GM12878 (cell line): ENCODE data around the gene TEFM. TPM values are rescaled to one million over a fixed set of nuclear protein-coding genes. Genes with fewer than 3 reads are reported as not detected.

Experiments
- ATAC-seq: fragments of 200-7000 bp; cut with Tn5 transposase; 3 replicates; pipeline ENCODE4 v1.9.1; 2020; ENCODE audit warnings: mild to moderate bottlenecking, moderate library complexity
- BruUV-seq: library from RNA; stranded (reverse); fragments of 400-500 nt; replicated peaks from 2 replicates; lab custom pipeline; 2021; lab: Mats Ljungman, UMichigan
- CTCF ChIA-PET: fragments of 300-600 bp; sonication (Branson Sonifier 250); formaldehyde crosslinking; extraction: SDS; loops from one replicate; lab custom pipeline; 2021; ENCODE audit warnings: inconsistent platforms; lab: Yijun Ruan, JAX
- POLR2A ChIA-PET: fragments of 350-600 bp; formaldehyde crosslinking; extraction: SDS; loops from one replicate; lab custom pipeline; 2021; ENCODE audit warnings: inconsistent platforms; lab: Charles Lee
- RAD21 ChIA-PET: fragments of 300-600 bp; sonication (Branson Sonifier 250); formaldehyde crosslinking; loops from one replicate; lab custom pipeline; 2023; ENCODE audit warnings: antibody characterized with exemption; ENCODE audit not compliant: unreplicated experiment; lab: Charles Lee
- SMC1A ChIA-PET: fragments of 300-600 bp; sonication (Branson Sonifier 250); formaldehyde crosslinking; loops from one replicate; lab custom pipeline; 2023; ENCODE audit not compliant: unreplicated experiment, uncharacterized antibody; lab: Charles Lee
- DNase-seq: peaks from one replicate; pipeline ENCODE4 v3.0.0-alpha.2; 2011; ENCODE audit warnings: low read depth, low spot score
- FAIRE-seq: peaks from 3 replicates; lab custom pipeline; 2011; peaks lifted over from hg19 to GRCh38; lab: Jason Lieb, UNC
- H2AFZ ChIP-seq: 2 replicates; pipeline ENCODE4 v1.6.0; 2011; ENCODE audit warnings: low read depth, low read length, control low read depth; ENCODE audit not compliant: control insufficient read depth
- H3K27ac ChIP-seq: 2 replicates; pipeline ENCODE4 v1.5.1; 2011; ENCODE audit warnings: control low read depth; ENCODE audit not compliant: control insufficient read depth, insufficient read depth
- H3K27me3 ChIP-seq, 2 experiments: replicated peaks in 1 of 2; 2 replicates each; pipeline versions ENCODE4 v1.6.0 to v1.6.1; 2011; ENCODE audit warnings: low read length in 1 of 2; ENCODE audit not compliant: control insufficient read depth in 2 of 2, insufficient read depth in 2 of 2
- H3K36me3 ChIP-seq, 2 experiments: 2 replicates each; pipeline ENCODE4 v1.5.1; 2011; ENCODE audit warnings: low read length in 1 of 2; ENCODE audit not compliant: control insufficient read depth in 2 of 2, insufficient read depth in 2 of 2
- H3K4me1 ChIP-seq: 2 replicates; pipeline ENCODE4 v1.6.1; 2011; ENCODE audit warnings: mild to moderate bottlenecking, low read length, moderate library complexity, mixed read lengths; ENCODE audit not compliant: control insufficient read depth, insufficient read depth
- H3K4me2 ChIP-seq: 2 replicates; pipeline ENCODE4 v1.6.0; 2011; ENCODE audit warnings: control low read depth; ENCODE audit not compliant: control insufficient read depth, insufficient read depth
- H3K4me3 ChIP-seq: fragments of 200-600 bp; sonication (generic); 2 replicates; pipeline ENCODE4 v1.5.1; 2016
- H3K79me2 ChIP-seq: 2 replicates; pipeline ENCODE4 v1.6.0; 2011; ENCODE audit warnings: low read length; ENCODE audit not compliant: control insufficient read depth, insufficient read depth
- H3K9ac ChIP-seq: 2 replicates; pipeline ENCODE4 v1.8.0; 2011; ENCODE audit warnings: low read length, control low read depth, mixed read lengths; ENCODE audit not compliant: control insufficient read depth, insufficient read depth
- H3K9me3 ChIP-seq: replicated peaks from 3 replicates; pipeline ENCODE4 v1.5.1; 2011; ENCODE audit warnings: mild to moderate bottlenecking, low read length; ENCODE audit not compliant: control insufficient read depth, insufficient read depth
- H4K20me1 ChIP-seq: 2 replicates; pipeline ENCODE4 v1.6.0; 2011; ENCODE audit not compliant: control insufficient read depth, insufficient read depth
- CBFB ChIP-seq: IDR thresholded peaks from 2 replicates; pipeline ENCODE4 v1.6.1; 2016; ENCODE audit warnings: antibody characterized with exemption, low read depth
- CBX5 ChIP-seq: sonication (generic); IDR thresholded peaks from 2 replicates; pipeline ENCODE4 v1.6.1; 2016; ENCODE audit warnings: low read depth, moderate library complexity, mild to moderate bottlenecking, inconsistent platforms
- CREB1 ChIP-seq: IDR thresholded peaks from 2 replicates; pipeline ENCODE4 v1.6.1; 2012; ENCODE audit warnings: low read depth, mild to moderate bottlenecking, inconsistent platforms
- EZH2 ChIP-seq: IDR thresholded peaks from 2 replicates; pipeline ENCODE4 v1.6.1; 2012; ENCODE audit warnings: low read depth, mild to moderate bottlenecking, control low read depth, inconsistent platforms, low read length, borderline replicate concordance; ENCODE audit not compliant: control insufficient read depth
- FOXK2 ChIP-seq: fragments of 450-650 bp; IDR thresholded peaks from 2 replicates; pipeline ENCODE4 v1.6.1; 2017; ENCODE audit warnings: mild to moderate bottlenecking, moderate library complexity
- HCFC1 ChIP-seq: fragments of 150-350 bp; IDR thresholded peaks from 2 replicates; pipeline ENCODE4 v1.6.1; 2014; ENCODE audit warnings: low read length
- IRF4 ChIP-seq: IDR thresholded peaks from 2 replicates; pipeline ENCODE4 v1.6.1; 2011; ENCODE audit warnings: low read depth, low read length
- NR2F1 ChIP-seq: fragments of 450-650 bp; conservative IDR thresholded peaks from 2 replicates; pipeline ENCODE4 v1.6.1; 2017; ENCODE audit warnings: mild to moderate bottlenecking
- RAD51 ChIP-seq: fragments of 450-650 bp; IDR thresholded peaks from 2 replicates; pipeline ENCODE4 v1.6.1; 2016; ENCODE audit warnings: moderate library complexity, mild to moderate bottlenecking, inconsistent platforms
- SMARCA5 ChIP-seq: fragments of 450-650 bp; IDR thresholded peaks from 2 replicates; pipeline ENCODE4 v1.6.1; 2017; ENCODE audit warnings: mild to moderate bottlenecking
- YY1 ChIP-seq: IDR thresholded peaks from 2 replicates; pipeline ENCODE4 v1.6.1; 2011; ENCODE audit warnings: low read depth, mild to moderate bottlenecking, low read length
- ZNF207 ChIP-seq: fragments of 450-650 bp; IDR thresholded peaks from 2 replicates; pipeline ENCODE4 v1.6.1; 2014; ENCODE audit warnings: antibody characterized with exemption, mild to moderate bottlenecking, borderline replicate concordance
- ZNF384 ChIP-seq: IDR thresholded peaks from 2 replicates; pipeline ENCODE4 v1.6.1; 2012; ENCODE audit warnings: low read depth, mild to moderate bottlenecking, low read length, improper control_type of control experiment, borderline replicate concordance
- WGBS: methylation state at CpG from one replicate; pipeline ENCODE4 v1.1.6; 2016; ENCODE audit warnings: low lambda C conversion rate; ENCODE audit not compliant: insufficient replicate concordance, insufficient coverage; ENCODE audit errors: missing lambda C conversion rate; 5-methylcytosine and 5-hydroxymethylcytosine counted together
- in situ Hi-C: fragments of 300-500 bp; cut with MboI; formaldehyde crosslinking; loops from 9 replicates; pipeline ENCODE4 v1.14.3; 2018; ENCODE audit warnings: mixed read lengths
- intact Hi-C: fragments of 100-400 bp; cut with micrococcal nuclease; formaldehyde crosslinking; loops from one replicate; pipeline ENCODE4 v1.14.2; 2022; ENCODE audit not compliant: unreplicated experiment
- polyA plus RNA-seq, 11 experiments: library from polyadenylated mRNA; depleted of rRNA in 4 of 11; unstranded in 6 of 11; stranded (reverse) in 5 of 11; fragments of >200 nt; fragmentation: Nextera tagmentation in 4 of 11; fragmentation: Illumina TruSeq in 1 of 11; extraction: Ambion mirVana in 4 of 11; extraction: Trizol in 1 of 11; gene quantifications; 1 replicate in 1 of 11; 2 replicates in 10 of 11; pipeline versions ENCODE4 v1.2.1 to v1.2.3, GENCODE V29; 2011 to 2016; ENCODE audit warnings: inconsistent platforms in 2 of 11, missing spikeins in 2 of 11, low read depth in 1 of 11
- total RNA-seq, 4 experiments: library from RNA; depleted of rRNA in 3 of 4; stranded (reverse); fragments of >200 nt in 3 of 4; fragmentation: Illumina TruSeq in 1 of 4; extraction: Trizol in 1 of 4; gene quantifications; 2 replicates each; pipeline versions ENCODE4 v1.2.1 to v1.2.3, GENCODE V29; 2013 to 2021
- TF ChIP-seq, protein P1 (sequence below): fragments of 450-650 bp; IDR thresholded peaks from 2 replicates; pipeline ENCODE4 v1.6.1; 2017; ENCODE audit warnings: low read depth, mild to moderate bottlenecking, moderate library complexity
- TF ChIP-seq, protein P2 (sequence below): IDR thresholded peaks from 2 replicates; pipeline ENCODE4 v1.6.1; 2012; ENCODE audit warnings: improper control_type of control experiment, low read depth, low read length; ENCODE audit not compliant: insufficient replicate concordance
- TF ChIP-seq, protein P3 (sequence below): IDR thresholded peaks from 2 replicates; pipeline ENCODE4 v1.6.1; 2011; ENCODE audit warnings: low read depth, mild to moderate bottlenecking, low read length, moderate library complexity, borderline replicate concordance; ENCODE audit errors: extremely low read depth
- TF ChIP-seq, protein P4 (sequence below): IDR thresholded peaks from 2 replicates; pipeline ENCODE4 v1.6.1; 2012; ENCODE audit warnings: low read depth, low read length, improper control_type of control experiment

Gene TEFM
- total and polyA plus RNA-seq, 10 of the 15 experiments (the other 5 are each of a cell fraction or from before 2014, with no cell fraction given) = 11.5 to 57.1 (median 28.6) TPM

DNA sequence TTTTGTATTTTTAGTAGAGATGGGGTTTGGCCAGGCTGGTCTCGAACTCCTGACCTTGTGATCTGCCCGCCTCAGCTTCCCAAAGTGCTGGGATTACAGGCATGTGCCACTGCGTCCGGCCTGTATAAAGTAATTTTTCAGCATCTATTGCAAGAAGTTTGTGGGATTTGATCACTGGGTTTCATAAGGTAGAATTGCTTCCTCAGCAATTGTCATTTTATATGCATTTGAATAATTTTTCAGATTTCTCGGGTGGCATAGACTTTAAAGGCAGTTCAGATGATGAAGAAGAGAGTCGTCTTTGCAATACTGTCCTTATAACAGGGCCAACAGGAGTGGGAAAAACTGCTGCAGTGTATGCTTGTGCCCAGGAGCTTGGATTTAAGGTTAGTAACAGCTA, 37.0 kb downstream of the TEFM start (continued):
- TF ChIP-seq ZNF384 (no peak), CBX5 (no peak), CBFB (no peak), EZH2 (no peak), ZNF207 (no peak), YY1 (no peak)
- TF ChIP-seq, protein P1, sequence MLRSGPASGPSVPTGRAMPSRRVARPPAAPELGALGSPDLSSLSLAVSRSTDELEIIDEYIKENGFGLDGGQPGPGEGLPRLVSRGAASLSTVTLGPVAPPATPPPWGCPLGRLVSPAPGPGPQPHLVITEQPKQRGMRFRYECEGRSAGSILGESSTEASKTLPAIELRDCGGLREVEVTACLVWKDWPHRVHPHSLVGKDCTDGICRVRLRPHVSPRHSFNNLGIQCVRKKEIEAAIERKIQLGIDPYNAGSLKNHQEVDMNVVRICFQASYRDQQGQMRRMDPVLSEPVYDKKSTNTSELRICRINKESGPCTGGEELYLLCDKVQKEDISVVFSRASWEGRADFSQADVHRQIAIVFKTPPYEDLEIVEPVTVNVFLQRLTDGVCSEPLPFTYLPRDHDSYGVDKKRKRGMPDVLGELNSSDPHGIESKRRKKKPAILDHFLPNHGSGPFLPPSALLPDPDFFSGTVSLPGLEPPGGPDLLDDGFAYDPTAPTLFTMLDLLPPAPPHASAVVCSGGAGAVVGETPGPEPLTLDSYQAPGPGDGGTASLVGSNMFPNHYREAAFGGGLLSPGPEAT = no peak

DNA sequence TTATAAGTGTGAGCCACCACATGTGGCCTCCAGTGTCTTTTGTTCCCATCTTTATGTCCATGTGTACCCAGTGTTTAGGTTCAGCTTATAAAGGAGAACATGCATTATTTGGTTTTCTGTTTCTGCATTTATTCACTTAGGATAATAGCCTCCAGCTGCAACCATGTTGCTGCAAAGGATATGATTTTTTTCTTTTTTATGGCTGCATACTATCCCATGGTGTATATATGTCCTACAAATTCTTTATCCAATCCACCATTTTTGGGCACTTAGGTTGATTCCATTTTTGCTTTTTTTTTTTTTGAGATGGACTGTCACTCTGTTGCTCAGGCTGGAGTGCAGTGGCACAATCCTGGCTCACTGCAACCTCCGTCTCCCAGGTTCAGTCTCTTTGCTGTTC, 41.4 kb downstream of the TEFM start:
- H3K27me3 ChIP-seq = no peaks in the 10 kb centered on the region
- ChIA-PET RAD21 (no interaction called here), POLR2A (no interaction called here), SMC1A (interaction anchor here (1.6 kb wide), 1 partner anchor 13 kb away, joined by 5 read pairs; no protein-coding TSS in a partner anchor), CTCF (no interaction called here)
- WGBS = 100% methylated on average over 1 of the region's 1 CpG
- H3K4me1 ChIP-seq = no peaks in the 10 kb centered on the region
- ATAC-seq (no peak), DNase-seq (no peak), FAIRE-seq (no peak)
- H3K4me3 ChIP-seq = no peak overlapping the region
- H3K9ac ChIP-seq = no peak overlapping the region
- intact Hi-C loops (no loop called here), in situ Hi-C loops (no loop called here)
- H4K20me1 ChIP-seq = no peaks in the 10 kb centered on the region
- H3K9me3 ChIP-seq = no peaks in the 10 kb centered on the region
- no peak overlapping the region for H3K27ac ChIP-seq
- H3K4me2 ChIP-seq = no peak overlapping the region
- BruUV-seq = no TSS peak
- H3K79me2 ChIP-seq = no peaks in the 10 kb centered on the region
- H2AFZ ChIP-seq = no peak overlapping the region
- peaks cover 2 to 20% of the 10 kb centered on the region in 2 experiments for H3K36me3 ChIP-seq
- TF ChIP-seq SMARCA5 = no peak
- TF ChIP-seq, protein P2, sequence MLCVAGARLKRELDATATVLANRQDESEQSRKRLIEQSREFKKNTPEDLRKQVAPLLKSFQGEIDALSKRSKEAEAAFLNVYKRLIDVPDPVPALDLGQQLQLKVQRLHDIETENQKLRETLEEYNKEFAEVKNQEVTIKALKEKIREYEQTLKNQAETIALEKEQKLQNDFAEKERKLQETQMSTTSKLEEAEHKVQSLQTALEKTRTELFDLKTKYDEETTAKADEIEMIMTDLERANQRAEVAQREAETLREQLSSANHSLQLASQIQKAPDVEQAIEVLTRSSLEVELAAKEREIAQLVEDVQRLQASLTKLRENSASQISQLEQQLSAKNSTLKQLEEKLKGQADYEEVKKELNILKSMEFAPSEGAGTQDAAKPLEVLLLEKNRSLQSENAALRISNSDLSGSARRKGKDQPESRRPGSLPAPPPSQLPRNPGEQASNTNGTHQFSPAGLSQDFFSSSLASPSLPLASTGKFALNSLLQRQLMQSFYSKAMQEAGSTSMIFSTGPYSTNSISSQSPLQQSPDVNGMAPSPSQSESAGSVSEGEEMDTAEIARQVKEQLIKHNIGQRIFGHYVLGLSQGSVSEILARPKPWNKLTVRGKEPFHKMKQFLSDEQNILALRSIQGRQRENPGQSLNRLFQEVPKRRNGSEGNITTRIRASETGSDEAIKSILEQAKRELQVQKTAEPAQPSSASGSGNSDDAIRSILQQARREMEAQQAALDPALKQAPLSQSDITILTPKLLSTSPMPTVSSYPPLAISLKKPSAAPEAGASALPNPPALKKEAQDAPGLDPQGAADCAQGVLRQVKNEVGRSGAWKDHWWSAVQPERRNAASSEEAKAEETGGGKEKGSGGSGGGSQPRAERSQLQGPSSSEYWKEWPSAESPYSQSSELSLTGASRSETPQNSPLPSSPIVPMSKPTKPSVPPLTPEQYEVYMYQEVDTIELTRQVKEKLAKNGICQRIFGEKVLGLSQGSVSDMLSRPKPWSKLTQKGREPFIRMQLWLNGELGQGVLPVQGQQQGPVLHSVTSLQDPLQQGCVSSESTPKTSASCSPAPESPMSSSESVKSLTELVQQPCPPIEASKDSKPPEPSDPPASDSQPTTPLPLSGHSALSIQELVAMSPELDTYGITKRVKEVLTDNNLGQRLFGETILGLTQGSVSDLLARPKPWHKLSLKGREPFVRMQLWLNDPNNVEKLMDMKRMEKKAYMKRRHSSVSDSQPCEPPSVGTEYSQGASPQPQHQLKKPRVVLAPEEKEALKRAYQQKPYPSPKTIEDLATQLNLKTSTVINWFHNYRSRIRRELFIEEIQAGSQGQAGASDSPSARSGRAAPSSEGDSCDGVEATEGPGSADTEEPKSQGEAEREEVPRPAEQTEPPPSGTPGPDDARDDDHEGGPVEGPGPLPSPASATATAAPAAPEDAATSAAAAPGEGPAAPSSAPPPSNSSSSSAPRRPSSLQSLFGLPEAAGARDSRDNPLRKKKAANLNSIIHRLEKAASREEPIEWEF = no peak
- TF ChIP-seq NR2F1 = no peak
- TF ChIP-seq FOXK2 = no peak
- no peak for TF ChIP-seq IRF4
- no peak for TF ChIP-seq RAD51
- TF ChIP-seq CREB1 = no peak
- TF ChIP-seq HCFC1 = no peak
- TF ChIP-seq, protein P3, sequence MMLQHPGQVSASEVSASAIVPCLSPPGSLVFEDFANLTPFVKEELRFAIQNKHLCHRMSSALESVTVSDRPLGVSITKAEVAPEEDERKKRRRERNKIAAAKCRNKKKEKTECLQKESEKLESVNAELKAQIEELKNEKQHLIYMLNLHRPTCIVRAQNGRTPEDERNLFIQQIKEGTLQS = no peak
- TF ChIP-seq, protein P4, sequence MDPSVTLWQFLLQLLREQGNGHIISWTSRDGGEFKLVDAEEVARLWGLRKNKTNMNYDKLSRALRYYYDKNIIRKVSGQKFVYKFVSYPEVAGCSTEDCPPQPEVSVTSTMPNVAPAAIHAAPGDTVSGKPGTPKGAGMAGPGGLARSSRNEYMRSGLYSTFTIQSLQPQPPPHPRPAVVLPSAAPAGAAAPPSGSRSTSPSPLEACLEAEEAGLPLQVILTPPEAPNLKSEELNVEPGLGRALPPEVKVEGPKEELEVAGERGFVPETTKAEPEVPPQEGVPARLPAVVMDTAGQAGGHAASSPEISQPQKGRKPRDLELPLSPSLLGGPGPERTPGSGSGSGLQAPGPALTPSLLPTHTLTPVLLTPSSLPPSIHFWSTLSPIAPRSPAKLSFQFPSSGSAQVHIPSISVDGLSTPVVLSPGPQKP = no peak
